ENCODE data around the gene ATXN7L2.

DNA sequence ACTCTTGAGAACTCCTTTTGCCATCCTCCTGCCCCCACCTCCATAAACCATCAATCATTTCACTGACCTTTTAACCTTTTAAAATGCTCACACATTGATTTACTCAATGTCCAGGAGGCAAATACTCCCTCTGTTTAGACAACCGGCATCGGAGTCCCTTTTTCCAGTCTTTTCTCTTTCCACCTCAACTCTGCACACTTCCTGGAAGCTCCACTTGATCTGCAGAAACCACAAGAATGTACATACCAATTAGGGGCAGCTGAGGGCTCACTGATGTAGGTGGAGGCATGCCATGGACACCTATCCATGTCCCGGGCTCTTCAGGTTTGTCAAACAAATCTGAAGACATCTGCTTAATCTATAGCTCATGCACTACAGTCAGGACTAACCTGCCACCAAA lies 31.1 kb downstream of the ATXN7L2 start:
- TF ChIP-seq, protein P1, sequence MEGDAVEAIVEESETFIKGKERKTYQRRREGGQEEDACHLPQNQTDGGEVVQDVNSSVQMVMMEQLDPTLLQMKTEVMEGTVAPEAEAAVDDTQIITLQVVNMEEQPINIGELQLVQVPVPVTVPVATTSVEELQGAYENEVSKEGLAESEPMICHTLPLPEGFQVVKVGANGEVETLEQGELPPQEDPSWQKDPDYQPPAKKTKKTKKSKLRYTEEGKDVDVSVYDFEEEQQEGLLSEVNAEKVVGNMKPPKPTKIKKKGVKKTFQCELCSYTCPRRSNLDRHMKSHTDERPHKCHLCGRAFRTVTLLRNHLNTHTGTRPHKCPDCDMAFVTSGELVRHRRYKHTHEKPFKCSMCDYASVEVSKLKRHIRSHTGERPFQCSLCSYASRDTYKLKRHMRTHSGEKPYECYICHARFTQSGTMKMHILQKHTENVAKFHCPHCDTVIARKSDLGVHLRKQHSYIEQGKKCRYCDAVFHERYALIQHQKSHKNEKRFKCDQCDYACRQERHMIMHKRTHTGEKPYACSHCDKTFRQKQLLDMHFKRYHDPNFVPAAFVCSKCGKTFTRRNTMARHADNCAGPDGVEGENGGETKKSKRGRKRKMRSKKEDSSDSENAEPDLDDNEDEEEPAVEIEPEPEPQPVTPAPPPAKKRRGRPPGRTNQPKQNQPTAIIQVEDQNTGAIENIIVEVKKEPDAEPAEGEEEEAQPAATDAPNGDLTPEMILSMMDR (IDR thresholded peaks at IDR 0.05), result no peak
- TF ChIP-seq POLR2AphosphoS5 (IDR thresholded peaks at IDR 0.05) (no peak), EP300 (IDR thresholded peaks at IDR 0.05) (no peak)

All from esophagus muscularis mucosa (tissue), 4 donors.